NCI-H774 (cell line): ENCODE results near the gene ZNF253.
"Not testable (repeated sequence)": the region's sequence is repeated elsewhere in the genome, so short reads cannot be mapped to it uniquely, and the experiment has no call there.

ENCODE experiments used
- DNase-seq: peaks from one replicate; lab custom pipeline; 2025; lab: John Stamatoyannopoulos, UW

ZNF253 gene

DNA sequence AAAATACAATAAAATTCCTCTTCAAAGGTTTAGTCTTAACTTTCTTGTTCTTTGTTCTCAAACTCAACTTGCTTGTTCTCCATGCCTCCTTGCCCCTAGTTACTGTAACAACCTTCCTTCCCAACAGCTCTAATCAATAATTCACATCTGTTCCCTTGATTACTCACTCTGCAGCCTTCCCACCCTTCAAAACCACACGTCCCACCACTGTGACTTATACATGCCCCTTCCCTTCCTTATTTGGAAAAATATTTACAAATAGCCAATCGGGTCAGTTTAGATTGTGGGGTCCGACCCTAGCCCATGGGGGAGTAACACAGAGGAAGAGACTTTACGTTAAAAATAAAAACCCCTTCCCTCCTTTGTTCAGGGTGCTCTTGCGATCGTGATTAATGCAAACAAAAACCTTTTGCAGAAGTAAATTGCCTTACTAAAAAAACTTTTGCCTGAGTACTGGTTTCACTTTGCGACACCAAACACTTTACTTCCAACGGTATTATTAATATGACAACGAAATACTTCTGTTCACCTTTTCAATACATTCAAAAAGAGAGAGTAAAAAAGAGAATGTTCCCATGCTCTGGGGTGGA, 34.6 kb downstream of the ZNF253 start:
- DNase-seq: no peak

DNA sequence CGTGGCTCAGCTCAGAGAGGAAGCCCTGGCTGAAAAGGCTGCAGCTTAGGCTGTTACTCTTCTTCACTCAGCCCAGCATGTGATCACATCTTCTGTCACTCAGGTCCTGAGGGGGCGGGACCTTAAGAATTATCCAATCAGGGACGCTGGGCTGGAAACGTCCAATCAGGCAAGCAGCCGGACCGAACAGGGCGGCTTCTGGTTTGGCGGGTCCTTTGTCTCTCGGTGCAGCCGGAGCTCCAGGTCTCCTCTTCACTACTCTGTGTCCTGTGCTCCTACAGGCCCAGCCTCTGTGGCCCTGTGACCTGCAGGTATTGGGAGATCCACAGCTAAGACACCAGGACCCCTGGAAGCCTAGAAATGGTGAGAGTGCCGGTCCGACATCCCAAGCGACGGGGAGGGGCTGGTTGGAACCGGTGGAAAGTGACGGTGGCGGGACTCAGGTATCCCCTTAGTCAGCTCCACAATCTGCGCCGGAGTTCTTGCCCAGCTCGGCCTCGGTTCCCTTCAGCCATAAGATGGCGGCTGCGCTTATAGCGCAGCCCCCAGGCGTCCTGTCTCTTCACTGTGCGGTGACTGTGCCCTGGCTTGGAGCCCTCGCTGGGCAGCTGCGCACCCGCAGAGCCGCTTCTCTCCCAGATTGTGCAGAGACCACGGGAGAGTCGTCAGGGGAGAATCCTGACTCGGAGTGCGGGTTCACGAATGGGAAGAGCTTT, 35.2 kb downstream of the ZNF253 start, which contains the start of gene ZNF93:
Gene ZNF93 (plus strand): TSS at position 218 of the 716 bp plus-strand sequence. CDS start 143 bp downstream, at position 361.
- DNase-seq: peak; percentile 94

DNA sequence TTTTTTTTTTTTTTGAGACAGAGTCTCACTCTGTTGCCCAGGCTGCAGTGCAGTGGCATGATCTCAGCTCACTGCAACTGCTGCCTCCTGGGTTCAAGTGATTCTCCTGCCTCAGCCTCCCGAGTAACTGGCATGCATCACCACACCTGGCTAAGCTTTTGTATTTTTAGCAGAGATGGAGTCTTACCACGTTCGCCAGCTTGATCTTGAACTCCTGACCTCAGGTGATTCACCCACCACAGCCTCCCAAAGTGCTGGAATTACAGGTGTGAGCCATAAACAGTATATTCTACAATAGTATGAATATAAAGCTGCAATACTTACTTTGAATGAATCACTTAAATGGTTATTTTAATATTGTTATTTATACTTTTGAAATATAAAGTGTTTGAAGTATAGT, 41.9 kb downstream of the ZNF253 start:
- DNase-seq: not testable (repeated sequence)

DNA sequence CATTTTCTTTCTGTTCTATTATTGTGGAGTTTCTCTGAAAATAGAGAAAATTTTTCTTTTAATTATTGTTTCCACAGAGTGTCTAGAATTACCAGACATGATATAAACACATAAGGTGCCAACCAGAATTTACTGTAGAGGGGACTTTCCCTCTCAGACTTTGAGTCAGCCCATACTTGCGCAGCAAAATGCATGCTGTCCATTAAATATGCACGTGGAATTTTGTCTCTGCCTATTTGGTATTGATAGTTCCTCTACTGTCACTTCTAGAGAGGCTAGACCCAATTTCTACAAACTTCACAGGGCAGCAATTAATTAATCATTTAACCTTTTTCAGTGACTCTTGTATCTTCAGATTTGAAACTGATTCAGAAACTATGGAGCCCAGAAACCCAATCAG, 44.0 kb downstream of the ZNF253 start:
- no peak for DNase-seq

GRCh38 chr19:19911150-19911549, 45.5 kb downstream of the ZNF253 start:
- no peak for DNase-seq

DNA sequence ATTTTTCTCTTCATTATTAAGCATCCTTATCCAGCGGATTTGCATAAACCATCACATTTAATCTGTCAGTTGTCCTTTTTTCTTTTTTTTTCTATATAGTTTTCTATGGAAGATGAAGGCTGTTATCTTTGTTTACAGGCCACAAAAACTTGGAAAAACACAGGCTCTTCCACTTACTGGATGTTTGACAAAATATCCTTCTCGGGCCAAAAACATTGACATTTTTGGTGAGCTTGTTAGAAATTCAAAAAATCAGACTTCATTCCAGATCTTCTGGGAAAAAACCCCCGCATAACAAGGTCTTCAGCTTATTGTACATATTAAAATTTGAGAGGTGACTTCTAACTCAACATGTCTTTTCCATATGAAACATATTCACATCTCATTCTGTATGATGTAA, 48.9 kb downstream of the ZNF253 start:
- no peak for DNase-seq

DNA sequence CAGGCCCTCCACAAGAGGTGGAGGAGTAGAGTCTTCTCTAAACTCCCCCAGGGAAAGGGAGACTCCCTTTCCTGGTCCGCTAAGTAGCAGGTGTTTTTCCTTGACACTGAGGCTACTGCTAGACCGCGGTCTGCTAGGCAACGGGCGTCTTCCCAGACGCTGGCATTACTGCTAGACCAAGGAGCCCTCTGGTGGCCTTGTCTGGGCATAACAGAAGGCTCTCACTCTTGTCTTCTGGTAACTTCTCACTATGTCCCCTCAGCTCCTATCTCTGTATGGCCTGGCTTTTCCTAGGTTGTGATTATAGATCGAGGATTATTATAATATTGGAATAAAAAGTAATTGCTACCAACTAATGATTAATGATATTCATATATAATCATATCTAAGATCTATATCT, 64.7 kb downstream of the ZNF253 start:
- DNase-seq: not testable (repeated sequence)

GRCh38 chr19:19933432-19934314, 68.0 kb downstream of the ZNF253 start:
- not testable (repeated sequence) for DNase-seq

- no peak for DNase-seq
These were observed 71.7 kb downstream of the ZNF253 start for GRCh38 chr19:19937403-19937802.

DNA sequence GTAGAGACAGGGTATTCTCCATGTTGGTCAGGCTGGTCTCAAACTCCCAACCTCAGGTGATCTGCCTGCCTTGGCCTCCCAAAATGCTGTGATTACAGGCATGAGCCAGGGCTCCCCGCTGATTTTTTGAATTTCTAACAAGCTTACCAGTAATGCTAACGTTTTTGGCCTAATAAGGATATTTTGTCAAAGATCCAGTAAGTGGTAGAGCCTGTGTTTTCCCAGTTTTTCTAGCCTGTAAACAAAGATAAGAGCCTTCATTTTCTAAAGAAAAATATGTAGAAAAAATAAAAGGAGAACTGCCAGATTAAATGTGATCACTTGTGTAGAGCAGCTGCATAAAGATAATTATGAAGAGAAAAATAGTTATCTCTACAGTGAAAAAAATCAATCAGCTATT, 72.8 kb downstream of the ZNF253 start:
- no peak for DNase-seq

DNA sequence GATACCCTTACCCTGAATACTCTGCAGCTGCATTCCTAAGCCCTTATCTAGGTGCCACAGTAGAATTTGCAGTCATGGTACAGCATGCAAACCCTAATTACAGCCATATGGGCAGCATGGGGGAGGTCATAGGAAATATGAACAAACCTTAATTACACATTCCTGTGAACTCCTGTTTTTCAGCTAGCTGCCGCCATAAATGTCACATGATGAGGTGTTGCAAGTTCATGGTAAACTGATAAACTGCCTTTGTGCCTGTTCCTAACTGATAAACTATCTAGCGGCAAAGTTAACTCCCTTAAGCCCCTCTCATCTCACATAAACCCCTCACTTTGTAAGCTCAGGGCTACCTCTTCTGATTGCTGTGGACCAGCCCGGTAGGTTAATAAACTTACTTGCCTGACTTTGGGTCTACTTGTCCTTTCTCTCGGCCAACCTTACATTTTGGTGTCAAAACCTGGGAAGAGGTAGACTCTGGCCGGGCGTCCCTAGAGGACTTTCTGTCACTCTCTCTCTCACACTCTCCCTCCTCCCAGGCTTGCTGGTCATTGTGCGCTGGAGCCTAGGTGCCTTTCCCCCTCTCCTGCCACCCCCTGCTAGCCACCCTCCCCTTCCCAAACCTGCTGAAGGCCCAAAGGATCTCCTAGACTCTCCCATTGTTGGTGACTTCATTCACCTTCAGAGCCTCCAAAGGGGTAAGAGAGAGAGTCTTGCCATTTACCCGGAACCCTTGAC, 78.3 kb downstream of the ZNF253 start:
- no peak for DNase-seq
